H1 (cell line): ENCODE measurements around the gene PIGT. TPM values are rescaled to one million over a fixed set of nuclear protein-coding genes. Genes with fewer than 3 reads are reported as not detected.

Experiments used
- CHD7 ChIP-seq: fragments of 300-600 bp; sonication (generic); IDR thresholded peaks from 2 replicates; pipeline ENCODE4 v1.7.1; 2012; ENCODE audit warnings: low read length, moderate library complexity, mild to moderate bottlenecking, inconsistent platforms; ENCODE audit not compliant: insufficient replicate concordance
- CTBP2 ChIP-seq: IDR thresholded peaks from 2 replicates; pipeline ENCODE4 v1.7.0; 2011; ENCODE audit warnings: borderline replicate concordance, mild to moderate bottlenecking, moderate library complexity, mixed read lengths, low read length; ENCODE audit not compliant: insufficient read depth, insufficient read length
- EP300 ChIP-seq, 2 experiments: IDR thresholded peaks; 1 replicate in 1 of 2; 2 replicates in 1 of 2; pipeline ENCODE4 v1.6.1; 2011 to 2012; ENCODE audit warnings: low read depth in 2 of 2, low read length in 2 of 2, mild to moderate bottlenecking in 2 of 2, borderline replicate concordance in 1 of 2, inconsistent platforms in 1 of 2, moderate library complexity in 1 of 2
- FOSL1 ChIP-seq: IDR thresholded peaks from 2 replicates; pipeline ENCODE4 v1.6.1; 2011; ENCODE audit warnings: mild to moderate bottlenecking, low read depth, low read length, moderate library complexity; ENCODE audit not compliant: insufficient read depth
- JUND ChIP-seq: IDR thresholded peaks from 2 replicates; pipeline ENCODE4 v1.6.1; 2011; ENCODE audit warnings: mild to moderate bottlenecking, improper control_type of control experiment, low read length
- PHF8 ChIP-seq: fragments of 200-600 bp; sonication (generic); conservative IDR thresholded peaks from 2 replicates; pipeline ENCODE4 v1.7.1; 2012; ENCODE audit warnings: low read depth, mild to moderate bottlenecking, inconsistent platforms, low read length, moderate library complexity
- POLR2A ChIP-seq, 2 experiments: IDR thresholded peaks; 1 replicate in 1 of 2; 2 replicates in 1 of 2; pipeline ENCODE4 v1.6.1; 2011; ENCODE audit warnings: low read depth in 2 of 2, low read length in 2 of 2, mild to moderate bottlenecking in 2 of 2; ENCODE audit errors: control extremely low read depth in 1 of 2
- POLR2AphosphoS5 ChIP-seq: IDR thresholded peaks from 2 replicates; pipeline ENCODE4 v1.6.1; 2011; ENCODE audit warnings: low read depth, low read length
- RFX5 ChIP-seq: IDR thresholded peaks from 2 replicates; pipeline ENCODE4 v1.6.1; 2011; ENCODE audit warnings: low read depth, low read length, improper control_type of control experiment, borderline replicate concordance
- SP2 ChIP-seq: IDR thresholded peaks from 2 replicates; pipeline ENCODE4 v1.6.1; 2012; ENCODE audit warnings: mild to moderate bottlenecking, low read length, inconsistent platforms
- TAF1 ChIP-seq: IDR thresholded peaks from 2 replicates; pipeline ENCODE4 v1.6.1; 2011; ENCODE audit warnings: mild to moderate bottlenecking, low read depth, low read length
- TAF7 ChIP-seq: optimal IDR thresholded peaks from 2 replicates; pipeline ENCODE3; 2011; ENCODE audit warnings: low read depth, mild to moderate bottlenecking, inconsistent platforms, low read length, moderate library complexity, borderline replicate concordance
- ZNF274 ChIP-seq: IDR thresholded peaks from 2 replicates; pipeline ENCODE4 v1.7.0; 2012; ENCODE audit warnings: low read length, borderline replicate concordance; ENCODE audit errors: extremely low read depth
- polyA plus RNA-seq, 7 experiments: library from polyadenylated mRNA; depleted of rRNA in 3 of 7; stranded (reverse) in 5 of 7; unstranded in 2 of 7; fragments of >200 nt in 5 of 7; fragments of 200-250 nt in 2 of 7; gene quantifications; 1 replicate in 5 of 7; 2 replicates in 1 of 7; 4 replicates in 1 of 7; pipeline versions ENCODE4 v1.2.1 to v1.2.3, GENCODE V29; 2011 to 2013; ENCODE audit warnings: missing spikeins in 2 of 7, mixed read lengths in 2 of 7
- total RNA-seq: library from RNA; stranded (reverse); fragmentation: NEBNext Ultra II Directional; extraction: Animal tissue kit (Norgen Biotek cat#: 25700); gene quantifications from 2 replicates; pipeline ENCODE4 v1.2.1, GENCODE V29; 2021

PIGT gene
- total and polyA plus RNA-seq, 2 of the 8 experiments (the other 6 are each of a cell fraction or from before 2014, with no cell fraction given) = 66.0 to 89.7 TPM

- TF ChIP-seq CHD7 (no peak), TAF1 (no peak), TAF7 (no peak), SP2 (no peak), RFX5 (no peak), ZNF274 (no peak), JUND (no peak), PHF8 (no peak), POLR2AphosphoS5 (no peak), EP300 (IDR thresholded peaks at IDR 0.05; ENCODE audit: borderline replicate concordance in 1 of 2, low read depth in 2 of 2, low read length in 2 of 2) (no peak), POLR2A (IDR thresholded peaks at IDR 0.05; ENCODE audit: control extremely low read depth in 1 of 2, low read depth in 2 of 2, low read length in 2 of 2) (no peak), FOSL1 (no peak), CTBP2 (no peak)
Observed at GRCh38 chr20:45413479-45413878, 2.5 kb upstream of the PIGT start (continued).
